GM18858 (cell line): ENCODE measurements around the gene OR2S2.

Experiments used
- ATAC-seq: cut with Tn5 transposase; IDR thresholded peaks from one replicate; pipeline ENCODE4 v1.9.1; 2021; ENCODE audit not compliant: unreplicated experiment

The OR2S2 gene

DNA sequence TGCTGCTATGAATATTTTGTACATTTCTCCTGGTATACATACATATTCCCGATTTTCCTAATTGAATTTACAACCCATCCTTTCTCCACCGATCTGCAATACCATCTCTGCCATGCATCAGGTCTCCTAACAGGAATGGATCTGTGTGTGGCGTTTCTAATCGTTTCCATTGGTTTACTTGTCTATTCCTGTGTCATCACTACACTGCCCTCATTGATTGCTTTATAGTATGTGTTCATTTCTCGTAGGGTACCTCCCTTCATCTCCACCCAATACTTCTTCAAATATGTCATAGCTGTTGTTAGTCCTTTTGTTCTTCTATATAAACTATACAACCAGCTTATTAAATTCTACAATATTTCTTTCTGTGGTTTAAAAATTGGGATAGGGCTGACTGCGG lies 7.1 kb upstream of the OR2S2 start:
- no peak for ATAC-seq

DNA sequence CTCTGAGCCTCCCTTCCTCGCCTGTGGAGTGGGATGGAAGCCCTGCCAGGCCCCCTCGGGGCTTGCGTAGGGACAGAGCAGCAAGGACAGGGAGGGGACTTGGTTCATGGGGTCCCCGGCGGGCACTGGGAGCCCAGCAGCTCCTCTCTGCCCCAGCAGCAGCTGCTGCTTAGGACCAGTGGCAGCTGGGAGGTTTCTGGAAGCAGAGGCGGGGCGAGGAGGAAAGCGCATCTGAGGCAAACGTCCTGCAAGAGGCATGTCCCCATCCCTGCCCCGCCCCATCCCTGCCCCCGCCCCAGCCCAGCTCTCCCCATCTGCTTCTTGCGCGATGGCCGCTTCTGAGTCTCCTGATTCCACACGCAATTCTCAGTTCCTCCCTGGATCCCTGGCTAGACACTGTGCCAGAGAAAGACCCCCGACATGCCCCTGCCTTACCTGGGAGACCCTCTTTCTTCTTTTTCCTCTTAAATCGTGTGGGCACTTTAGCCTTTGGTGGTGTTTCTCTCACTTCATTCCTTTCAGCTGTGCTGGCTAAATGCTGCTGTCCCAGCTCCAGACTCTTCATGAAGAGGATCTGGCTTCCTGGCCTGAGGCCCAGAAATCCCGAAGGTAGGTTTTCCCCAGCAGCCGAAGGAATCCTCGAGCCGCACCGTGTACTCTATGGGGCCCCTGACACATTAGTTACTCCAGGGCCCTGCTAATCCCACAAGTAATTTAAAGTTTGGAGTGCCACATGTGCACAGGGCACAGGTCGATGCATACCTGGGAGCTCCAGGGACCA lies 4.4 kb upstream of the OR2S2 start:
- no peak for ATAC-seq

DNA sequence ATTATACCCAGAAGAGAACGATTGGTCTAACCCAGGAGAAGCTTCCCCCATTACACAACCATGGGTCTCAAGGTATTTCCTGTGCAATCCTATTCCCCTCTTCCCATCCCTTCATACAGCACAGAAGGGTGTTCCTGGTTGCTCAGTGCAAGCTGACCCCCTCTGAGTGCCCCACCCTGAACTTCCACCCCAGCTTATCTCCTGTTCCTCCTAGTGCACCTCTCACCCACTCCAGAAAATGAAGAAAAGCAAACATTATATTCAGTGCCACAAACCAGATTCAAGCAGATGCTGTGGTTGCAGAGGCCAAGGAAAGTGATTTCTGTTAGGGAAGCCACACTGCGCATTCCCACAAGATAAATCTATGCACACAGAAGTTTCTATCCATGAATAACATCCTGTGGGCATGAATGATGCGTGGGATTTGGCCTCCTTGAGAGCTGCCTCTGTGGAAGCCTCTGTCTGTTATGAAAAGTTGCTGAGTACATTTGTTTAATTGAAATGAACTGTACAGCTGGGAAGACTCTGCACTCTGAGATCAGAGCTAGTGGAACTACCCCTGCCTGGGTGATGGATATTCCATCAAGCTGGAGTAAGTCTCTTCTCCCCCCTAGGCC lies 2.2 kb upstream of the OR2S2 start:
- no peak for ATAC-seq

DNA sequence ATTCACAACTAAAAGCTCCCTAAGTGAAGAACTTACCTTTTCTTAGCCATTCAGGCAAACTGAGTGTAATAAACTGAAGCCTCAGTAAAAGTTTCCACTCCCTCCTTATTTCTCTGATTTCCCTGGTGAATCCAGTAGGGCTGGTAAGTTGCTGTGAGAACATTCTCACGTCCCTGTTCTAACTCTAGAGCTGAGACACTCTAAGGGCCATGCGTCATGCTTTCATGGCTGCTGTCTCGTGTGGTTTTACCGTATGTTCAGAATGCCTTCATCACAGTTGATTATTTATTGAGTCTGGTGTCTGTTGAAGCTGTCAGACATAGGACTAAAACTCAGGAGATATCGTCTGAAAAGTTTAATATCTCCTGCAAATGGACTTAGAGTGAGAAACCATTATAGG lies 1.3 kb downstream of the OR2S2 start:
- ATAC-seq = no peak

DNA sequence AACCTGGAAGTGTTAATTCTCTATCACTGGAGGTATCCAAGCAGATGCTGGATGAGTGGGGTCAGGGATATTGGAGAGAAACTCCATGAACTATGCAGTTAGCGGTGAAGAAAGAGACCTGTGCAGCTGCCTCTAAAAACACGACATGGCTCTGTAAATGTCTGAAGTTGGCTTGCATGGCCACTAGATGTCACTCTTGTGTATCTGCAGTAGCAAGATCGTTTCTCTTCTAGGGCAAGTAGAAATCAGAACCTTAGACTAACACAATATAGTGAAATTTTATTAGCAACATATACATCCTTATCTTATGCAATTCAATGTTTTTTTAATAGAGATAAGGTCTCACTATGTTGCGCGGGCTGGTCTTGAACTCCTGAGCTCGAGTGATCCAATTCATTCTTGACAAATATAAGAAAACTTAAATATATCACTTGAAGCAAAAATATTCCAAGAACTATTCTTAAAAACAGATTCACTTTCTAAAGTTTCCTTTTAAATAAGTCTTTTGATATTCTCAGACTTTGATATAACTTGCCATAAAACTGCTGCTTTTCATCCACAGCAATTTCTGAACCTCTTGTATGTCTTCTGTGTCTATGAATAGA lies 2.9 kb downstream of the OR2S2 start:
- ATAC-seq = no peak

DNA sequence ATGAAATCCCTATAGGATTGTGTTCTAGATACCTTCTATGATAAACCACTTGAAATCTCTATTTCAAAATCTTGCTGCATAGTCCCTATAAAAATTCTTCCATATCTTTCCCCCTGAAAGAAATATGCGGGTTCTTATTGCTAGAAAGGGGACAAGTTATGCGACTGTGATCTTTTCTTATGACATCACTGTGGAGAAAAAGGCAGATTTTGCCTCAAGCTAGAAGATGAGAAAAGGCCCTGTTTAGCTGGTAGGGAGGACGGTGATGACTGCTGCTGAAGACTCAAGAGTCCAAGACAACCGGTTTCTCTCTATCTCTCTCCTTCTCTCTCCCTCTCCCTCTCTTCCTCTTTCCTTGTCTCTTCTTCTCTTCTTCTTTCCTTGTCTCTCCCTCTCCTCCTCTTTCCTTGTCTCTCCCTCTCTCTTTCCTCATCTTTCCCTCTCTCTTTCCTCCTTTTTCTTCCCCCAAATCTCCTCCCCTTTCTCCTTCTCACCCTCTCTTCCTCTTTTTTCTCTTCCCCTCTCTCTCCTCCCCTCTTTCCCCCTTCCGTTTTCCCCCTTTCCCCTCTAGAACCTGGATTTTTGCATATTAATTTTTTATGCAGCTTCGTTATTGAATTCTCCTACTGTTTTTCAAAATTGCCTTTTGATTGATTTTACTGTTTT lies 5.3 kb downstream of the OR2S2 start:
- no peak for ATAC-seq

DNA sequence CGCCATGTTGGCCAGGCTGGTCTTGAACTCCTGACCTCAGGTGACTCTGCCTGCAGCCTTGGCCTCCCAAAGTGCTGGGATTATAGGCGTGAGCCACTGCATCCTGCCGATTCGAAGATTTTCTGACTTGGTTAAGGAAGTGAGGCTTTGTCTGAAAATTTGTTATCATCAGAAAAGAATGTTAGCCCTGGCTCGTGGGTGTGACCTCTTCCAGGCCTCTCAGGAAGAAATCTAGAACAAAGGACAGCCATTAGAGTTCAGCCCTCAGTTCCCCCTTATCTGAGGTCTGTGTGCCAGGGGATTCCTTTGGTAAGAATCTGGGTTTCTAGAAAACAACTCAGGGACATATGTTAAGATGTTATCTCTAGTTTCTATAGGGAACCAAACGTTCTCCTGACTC lies 6.2 kb downstream of the OR2S2 start:
- ATAC-seq = no peak

DNA sequence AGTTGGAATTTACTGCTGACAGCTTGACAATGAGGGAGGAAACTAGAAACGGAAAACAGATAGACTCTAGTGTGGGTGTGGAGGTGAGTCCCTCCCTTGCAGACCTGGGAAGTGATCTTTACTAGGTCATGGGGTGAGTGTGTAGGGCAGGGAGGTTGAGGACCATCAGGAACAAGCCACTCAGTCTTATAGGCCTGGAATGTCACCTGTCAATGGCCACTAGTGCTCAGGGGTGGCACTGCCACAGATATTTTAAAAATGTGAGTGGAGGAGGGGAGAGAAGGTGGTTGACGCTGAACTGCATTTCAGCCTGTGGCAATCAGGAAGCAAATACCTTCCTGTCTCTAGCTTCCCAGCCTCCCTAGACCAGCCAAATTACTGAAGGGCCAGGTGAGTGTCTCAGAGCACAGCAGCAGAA lies 9.0 kb downstream of the OR2S2 start:
- no peak for ATAC-seq

DNA sequence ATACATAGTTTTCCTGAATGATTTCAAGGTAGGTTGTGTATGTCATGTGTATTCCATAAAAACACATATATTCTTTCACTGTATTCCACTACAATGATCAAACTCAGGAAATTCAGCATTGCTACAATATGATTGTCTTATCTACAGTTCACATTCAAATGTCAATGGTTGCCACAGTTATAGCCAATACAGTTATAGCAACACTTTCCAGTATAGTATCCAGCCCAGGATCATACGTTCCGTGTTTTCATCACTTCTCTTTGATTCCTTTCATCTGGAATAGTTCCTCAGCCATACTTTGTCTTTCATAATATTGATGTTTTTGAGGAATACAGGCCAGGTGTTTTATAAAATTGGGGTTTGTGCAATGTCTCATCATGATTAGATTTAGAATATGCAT lies 9.5 kb downstream of the OR2S2 start:
- no peak for ATAC-seq

DNA sequence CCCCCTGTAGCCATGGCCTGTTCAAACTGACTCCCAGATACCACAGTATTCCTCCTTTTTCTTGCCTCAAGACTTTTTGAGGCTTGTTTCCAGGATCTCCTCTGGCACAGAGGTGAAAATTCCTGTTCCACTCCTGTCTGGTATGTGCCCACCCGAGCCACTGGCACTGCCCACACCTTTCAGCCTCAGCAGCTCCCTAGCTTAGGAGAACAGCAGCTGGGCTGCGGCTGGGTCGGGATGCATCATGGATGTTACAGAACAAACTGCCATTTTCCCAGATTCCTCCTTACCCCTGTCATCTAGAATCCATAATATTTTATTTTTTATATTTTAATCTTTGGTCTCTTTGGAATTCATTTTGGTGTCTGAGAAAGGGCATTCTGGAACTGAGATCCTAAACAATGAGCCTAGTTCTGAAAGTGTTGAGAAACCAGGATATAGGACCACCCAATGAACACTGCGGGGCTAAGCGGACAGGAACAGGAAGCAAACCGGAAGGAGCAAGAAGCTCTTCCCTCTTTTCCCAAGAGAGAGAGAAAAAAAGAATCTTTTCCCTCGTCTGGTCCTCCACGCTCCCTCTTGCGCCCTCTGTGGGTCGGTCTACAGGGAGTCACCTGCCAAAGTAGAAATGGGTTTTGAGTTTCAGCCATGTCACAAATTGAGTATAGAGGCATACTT lies 12.5 kb downstream of the OR2S2 start:
- ATAC-seq = no peak

DNA sequence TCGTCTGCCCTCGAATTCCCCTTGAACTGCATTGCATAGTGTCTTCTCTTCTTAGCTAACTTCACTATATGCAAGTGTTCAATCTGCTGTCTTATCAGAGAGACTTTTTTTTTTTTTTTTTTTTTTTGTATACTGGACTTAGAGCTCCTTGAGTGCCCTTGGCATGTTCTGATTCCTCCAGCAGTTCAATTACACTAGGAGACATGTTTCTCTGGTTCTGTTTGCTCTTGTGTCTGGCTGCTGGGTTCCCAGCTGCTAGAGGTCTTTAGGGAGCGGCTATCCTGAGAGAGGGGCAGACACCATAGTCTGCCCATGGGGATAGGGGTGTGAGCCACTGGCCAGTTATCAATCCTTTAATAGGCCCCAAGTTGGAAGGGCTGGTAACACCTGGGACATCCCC lies 13.1 kb downstream of the OR2S2 start:
- ATAC-seq = no peak

DNA sequence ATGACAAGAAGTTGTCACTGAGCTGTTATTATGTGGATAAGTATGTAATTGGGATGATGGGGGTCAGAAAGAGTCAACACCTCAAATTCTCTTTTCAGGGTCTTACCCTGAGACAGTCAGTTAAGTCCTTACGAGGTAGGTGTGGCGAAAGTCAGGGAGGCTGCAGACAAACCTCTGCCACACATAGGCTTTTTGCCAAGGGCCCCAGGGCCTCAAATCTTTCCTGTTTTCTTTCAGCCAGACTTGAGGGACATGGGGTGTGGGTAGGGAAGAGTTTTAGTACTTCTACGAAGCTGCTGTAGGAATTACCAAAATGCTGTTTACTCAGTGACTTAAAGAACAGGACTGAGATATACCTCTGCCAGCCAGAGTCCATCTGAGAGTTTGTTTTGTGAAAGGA lies 13.8 kb downstream of the OR2S2 start:
- no peak for ATAC-seq

DNA sequence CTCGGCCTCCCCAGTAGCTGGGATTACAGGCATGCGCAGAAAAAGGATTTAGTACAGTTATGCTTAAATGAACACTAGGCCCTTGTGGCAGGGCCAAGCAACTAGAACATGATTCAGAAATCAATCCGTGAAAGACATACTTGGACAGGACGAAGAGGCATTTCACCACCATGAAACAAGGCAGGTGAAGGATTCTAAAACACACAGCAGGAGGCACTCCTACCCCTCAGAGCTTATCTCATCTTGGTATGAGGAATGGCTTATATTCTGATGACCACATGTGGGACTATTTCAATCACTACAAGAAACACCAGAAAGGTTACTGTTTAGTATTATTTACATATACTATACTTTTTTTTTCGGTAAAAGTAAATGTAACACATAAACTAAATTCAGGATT lies 15.7 kb downstream of the OR2S2 start:
- ATAC-seq = no peak

DNA sequence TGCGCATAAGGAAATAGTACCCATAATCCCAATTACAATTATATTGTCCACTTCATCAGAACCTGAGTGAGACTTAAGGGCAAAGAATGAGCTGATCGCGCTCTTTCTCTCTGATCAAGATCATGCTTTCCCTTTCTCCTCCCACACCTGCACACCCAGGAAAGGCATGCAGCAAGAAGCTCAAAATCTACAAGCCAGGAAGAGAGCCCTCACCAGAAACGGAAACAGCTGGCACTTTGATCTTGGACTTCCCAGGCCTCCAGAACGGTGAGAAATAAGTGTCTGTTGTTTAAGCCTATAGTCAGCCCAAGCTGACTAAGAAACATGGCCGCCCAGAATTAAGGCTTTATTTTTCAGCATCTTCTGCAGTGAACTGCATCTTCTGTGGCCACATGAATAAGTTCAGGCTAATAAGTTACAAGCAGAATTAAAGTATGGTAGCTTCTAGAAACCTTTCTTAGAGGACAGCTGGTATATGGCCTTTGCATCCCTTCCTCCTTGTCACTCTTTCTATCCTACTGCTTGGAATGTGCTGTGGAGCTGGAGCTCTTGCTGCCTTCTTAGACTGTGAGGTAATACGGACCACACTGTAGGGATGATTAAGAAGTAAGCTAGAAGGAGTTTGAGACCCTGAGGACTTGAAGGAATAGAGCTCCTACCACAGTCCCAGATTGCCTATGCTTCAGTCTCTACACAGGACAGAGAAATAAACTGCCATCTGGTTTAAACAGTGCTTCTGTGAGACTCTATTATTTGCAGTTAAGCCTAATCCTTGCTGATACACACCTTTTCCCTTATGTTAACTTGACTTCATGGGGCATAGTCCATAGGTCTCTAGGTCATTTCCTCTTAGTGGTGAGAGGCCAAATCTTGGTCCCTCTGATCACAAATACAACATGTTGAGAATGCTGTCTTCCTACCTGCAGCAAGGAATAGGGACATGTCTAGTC lies 17.2 kb downstream of the OR2S2 start:
- no peak for ATAC-seq

DNA sequence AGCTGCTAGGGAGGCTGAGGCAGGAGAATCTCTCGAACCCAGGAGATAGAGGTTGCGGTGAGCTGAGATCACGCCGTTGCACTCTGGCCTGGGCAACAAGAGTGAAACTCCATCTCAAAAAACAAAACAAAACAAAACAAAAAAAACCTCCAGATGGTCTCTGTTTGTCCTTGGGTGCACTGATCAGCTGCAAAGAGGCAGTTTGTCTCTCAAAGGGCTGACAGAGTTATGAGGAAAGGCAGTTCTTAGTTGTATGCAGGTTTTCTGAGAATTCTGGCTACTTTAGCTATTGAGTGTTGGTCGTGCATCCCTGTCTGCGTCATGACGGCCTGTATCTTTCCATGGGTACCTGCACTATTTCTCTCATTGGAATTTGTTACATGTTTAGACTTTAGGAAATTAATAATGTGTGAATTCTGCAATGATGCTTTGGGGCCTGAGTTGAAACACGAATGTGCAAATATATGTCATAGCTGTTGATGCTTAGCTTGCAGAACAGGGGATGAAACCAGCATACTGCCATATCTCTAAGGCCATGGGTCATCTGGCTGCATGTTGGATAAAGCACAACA lies 18.2 kb downstream of the OR2S2 start:
- ATAC-seq = no peak

DNA sequence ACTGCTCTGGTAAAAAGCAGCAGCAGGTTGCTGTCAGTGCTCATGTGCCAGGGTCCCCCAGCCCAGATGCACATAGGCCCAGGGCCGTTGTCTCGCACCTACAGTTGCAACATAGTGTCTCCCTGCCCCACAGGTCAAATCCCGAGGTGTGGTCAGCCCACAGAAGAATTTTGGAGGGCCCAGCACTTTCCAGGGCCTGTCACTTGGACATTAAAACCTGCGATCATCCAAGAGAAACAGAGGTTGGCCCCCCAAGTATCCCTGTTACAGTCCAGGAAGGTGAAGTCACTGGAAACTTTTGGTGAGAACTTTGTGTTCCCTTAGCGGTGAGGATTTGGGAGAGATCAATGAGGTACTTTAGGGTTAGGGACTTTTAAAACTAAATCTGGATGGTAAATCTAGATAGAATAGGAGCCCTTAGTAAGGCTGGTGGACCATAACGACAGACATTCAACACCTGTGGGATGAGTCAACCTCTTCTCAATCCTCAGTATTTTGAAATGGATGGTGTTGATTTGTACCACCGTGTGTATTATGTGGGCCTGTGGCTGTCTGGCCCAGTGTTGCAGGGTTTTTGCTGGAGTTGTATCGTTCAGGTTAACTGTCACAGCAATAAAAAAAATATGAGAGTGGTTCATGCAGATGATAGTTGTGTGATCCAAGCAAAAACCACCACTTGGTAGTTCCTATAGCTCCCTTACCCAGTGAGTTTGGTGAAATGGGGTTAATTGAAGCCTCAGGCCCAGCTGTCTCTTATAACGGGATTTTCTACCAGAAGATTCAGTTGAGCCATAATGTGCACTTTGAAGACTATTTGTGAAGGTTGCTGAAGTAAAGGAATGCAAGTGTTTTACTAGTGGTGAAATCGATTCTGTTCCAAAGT lies 19.2 kb downstream of the OR2S2 start:
- no peak for ATAC-seq

DNA sequence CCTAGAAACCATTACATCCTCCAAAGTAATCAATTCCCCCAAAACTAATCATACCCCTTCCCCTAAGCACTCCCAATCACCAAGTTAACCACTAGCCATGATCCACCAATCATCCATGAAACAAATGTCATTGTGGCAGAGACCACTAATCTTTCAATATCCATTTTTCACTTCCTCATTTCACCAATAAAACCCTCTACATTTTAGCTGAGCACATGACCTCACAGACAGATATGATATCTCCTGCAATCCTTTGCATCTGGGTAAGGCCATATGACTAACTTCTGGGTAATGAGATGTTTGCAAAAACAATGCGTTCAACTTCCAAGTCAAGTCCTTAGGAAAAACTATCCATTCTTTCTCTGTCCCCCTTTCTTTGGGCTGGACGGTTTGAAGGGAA lies 20.7 kb downstream of the OR2S2 start:
- ATAC-seq = no peak

DNA sequence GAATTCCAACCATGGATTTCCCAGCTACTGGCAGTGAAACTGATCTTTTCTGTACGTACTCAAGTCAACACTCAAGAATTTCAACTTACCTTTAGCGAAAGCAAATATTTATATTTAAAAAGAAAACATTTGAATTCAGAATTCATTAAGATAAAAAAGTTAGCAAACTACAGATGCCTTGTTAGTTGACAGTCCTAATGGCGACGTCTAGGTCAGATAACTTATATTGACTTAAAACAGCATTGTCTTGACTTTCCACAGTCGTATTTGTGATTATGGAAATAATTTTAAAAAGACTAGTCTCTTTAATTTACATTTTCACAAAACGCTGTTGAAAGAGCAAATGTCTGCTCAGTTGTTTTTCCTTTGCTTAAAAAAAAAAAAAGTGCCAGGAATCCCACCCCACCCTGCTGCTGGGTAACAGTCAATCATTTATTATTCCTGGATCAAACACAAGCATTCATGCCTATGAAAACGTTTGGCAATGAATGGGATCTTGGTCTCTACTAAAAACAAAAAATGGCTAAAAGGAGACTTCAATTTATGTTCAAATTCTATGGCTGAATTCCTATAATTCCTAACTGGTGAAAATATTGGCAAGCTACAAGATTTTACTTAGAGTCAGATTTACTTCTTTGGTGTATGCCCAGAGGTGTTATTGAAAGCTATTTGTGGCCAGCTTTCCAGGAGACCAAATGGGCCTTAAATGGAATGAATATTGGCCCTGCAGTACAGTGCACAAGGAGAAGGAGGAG lies 22.0 kb downstream of the OR2S2 start:
- no peak for ATAC-seq
